ENCODE results near the gene YWHAE. TPM values are rescaled to one million over a fixed set of nuclear protein-coding genes. Genes with fewer than 3 reads are reported as not detected.

The YWHAE gene
- total RNA-seq, 2 experiments from 2014 or later, result 116 to 133 TPM

DNA sequence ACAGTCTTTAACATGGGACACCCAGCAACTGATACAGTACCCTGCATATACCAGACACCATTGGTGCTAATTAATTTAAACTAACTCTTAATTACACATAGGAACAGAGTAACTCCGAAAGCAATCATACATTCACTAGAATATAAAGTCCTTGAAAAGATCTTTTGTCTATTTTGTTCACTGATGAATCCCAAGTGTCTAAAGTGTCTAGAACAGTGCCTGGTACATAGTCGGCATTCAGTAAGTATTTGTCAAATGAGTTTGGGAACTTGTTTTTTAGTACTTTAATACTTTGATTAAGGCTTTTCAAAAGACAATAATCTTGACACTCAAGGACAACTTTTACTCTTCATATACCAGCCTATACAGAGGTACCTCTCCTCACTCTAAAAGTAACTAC is 13.8 kb downstream of the YWHAE start:
- H3K27me3 Mint-ChIP-seq, result no peaks in the 10 kb centered on the region
- POLR2A ChIA-PET, result interaction anchor here (2.4 to 3.0 kb wide), 2 partner anchors 10 to 13 kb away, joined by 9 to 10 read pairs; partner anchors contain the start of gene YWHAE
- peaks cover 21% of the 10 kb centered on the region for H3K36me3 Mint-ChIP-seq (ENCODE audit: low read depth)
- H3K36me3 ChIP-seq (ENCODE audit: insufficient read depth, low read length), result peaks cover 11% of the 10 kb centered on the region
- peaks cover 57% of the 10 kb centered on the region for H3K4me1 Mint-ChIP-seq (ENCODE audit: low read depth)
- H3K4me1 ChIP-seq (ENCODE audit: insufficient read depth, low read length), result peaks cover 81% of the 10 kb centered on the region
- no peak overlapping the region for H3K27ac ChIP-seq (ENCODE audit: low read depth in 1 of 2, low read length in 2 of 2)
- no peaks in the 10 kb centered on the region for H3K9me3 Mint-ChIP-seq
- CTCF ChIA-PET, result interaction anchor here (0.9 to 1.6 kb wide), 3 partner anchors 10 to 53 kb away, joined by 3 to 6 read pairs (median 3); no protein-coding TSS in a partner anchor
- peak overlapping the region; percentile 27 for H3K27ac Mint-ChIP-seq
- no peak for DNase-seq
- no peak overlapping the region for H3K4me3 ChIP-seq (ENCODE audit: low read length)
- H3K9me3 ChIP-seq (ENCODE audit: control insufficient read depth in 1 of 2, insufficient read depth in 1 of 2, low read length in 2 of 2), result no peaks in the 10 kb centered on the region
- no peak overlapping the region for H3K4me3 Mint-ChIP-seq
- TF ChIP-seq, protein P1, sequence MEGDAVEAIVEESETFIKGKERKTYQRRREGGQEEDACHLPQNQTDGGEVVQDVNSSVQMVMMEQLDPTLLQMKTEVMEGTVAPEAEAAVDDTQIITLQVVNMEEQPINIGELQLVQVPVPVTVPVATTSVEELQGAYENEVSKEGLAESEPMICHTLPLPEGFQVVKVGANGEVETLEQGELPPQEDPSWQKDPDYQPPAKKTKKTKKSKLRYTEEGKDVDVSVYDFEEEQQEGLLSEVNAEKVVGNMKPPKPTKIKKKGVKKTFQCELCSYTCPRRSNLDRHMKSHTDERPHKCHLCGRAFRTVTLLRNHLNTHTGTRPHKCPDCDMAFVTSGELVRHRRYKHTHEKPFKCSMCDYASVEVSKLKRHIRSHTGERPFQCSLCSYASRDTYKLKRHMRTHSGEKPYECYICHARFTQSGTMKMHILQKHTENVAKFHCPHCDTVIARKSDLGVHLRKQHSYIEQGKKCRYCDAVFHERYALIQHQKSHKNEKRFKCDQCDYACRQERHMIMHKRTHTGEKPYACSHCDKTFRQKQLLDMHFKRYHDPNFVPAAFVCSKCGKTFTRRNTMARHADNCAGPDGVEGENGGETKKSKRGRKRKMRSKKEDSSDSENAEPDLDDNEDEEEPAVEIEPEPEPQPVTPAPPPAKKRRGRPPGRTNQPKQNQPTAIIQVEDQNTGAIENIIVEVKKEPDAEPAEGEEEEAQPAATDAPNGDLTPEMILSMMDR (IDR thresholded peaks at IDR 0.05), result no peak
- ATAC-seq (ENCODE audit: poor library complexity), result peak; percentile 48
- no peaks in the 10 kb centered on the region for H3K27me3 ChIP-seq (ENCODE audit: control insufficient read depth in 1 of 2, insufficient read depth in 2 of 2, low read length in 2 of 2)
- intact Hi-C loops (cut with DNase I, micrococcal nuclease), result no loop called here

DNA sequence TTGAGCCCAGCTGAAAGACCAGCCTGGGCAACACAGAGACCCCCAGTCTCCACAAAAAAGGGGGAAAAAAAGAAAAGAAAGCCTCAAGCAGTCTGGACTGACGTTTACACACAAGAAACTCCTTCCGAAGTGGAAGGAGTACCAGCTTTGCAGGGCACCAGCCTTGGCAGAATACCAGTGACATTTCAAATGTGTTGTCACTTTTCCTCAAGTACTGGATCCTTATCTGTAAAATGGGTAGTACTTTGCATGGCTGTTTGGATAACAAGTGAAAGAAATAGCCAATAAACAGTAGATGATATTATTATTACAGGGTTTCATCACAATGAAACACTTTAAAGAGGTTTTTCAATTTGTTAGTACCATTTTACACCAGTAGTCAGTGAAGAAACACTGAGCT is 14.2 kb downstream of the YWHAE start:
- H3K27ac Mint-ChIP-seq, result peak overlapping the region; percentile 53
- Histone ChIP-seq H3K27me3 (ENCODE audit: control insufficient read depth in 1 of 2, insufficient read depth in 2 of 2, low read length in 2 of 2) (no peaks in the 10 kb centered on the region), H3K36me3 (ENCODE audit: insufficient read depth, low read length) (peaks cover 11% of the 10 kb centered on the region), H3K9me3 (ENCODE audit: control insufficient read depth in 1 of 2, insufficient read depth in 1 of 2, low read length in 2 of 2) (no peaks in the 10 kb centered on the region), H3K4me3 (ENCODE audit: low read length) (no peak overlapping the region), H3K4me1 (ENCODE audit: insufficient read depth, low read length) (peaks cover 81% of the 10 kb centered on the region), H3K27ac (ENCODE audit: low read depth in 1 of 2, low read length in 2 of 2) (peak overlapping the region in 1 of 2 donors; percentile 3)
- DNase-seq (no peak), ATAC-seq (ENCODE audit: poor library complexity) (peak; percentile 18)
- H3K9me3 Mint-ChIP-seq, result no peaks in the 10 kb centered on the region
- POLR2A ChIA-PET, result interaction anchor here (2.4 to 3.0 kb wide), 2 partner anchors 11 to 14 kb away, joined by 9 to 10 read pairs; partner anchors contain the start of gene YWHAE
- H3K4me1 Mint-ChIP-seq (ENCODE audit: low read depth), result peaks cover 55% of the 10 kb centered on the region
- no peaks in the 10 kb centered on the region for H3K27me3 Mint-ChIP-seq
- intact Hi-C loops (cut with DNase I, micrococcal nuclease), result no loop called here
- H3K4me3 Mint-ChIP-seq, result no peak overlapping the region
- CTCF ChIA-PET, result interaction anchor here (0.9 to 1.6 kb wide), 2 partner anchors 10 to 21 kb away, joined by 3 to 6 read pairs; no protein-coding TSS in a partner anchor
- TF ChIP-seq, protein P1 (IDR thresholded peaks at IDR 0.05), result no peak
- peaks cover 21% of the 10 kb centered on the region for H3K36me3 Mint-ChIP-seq (ENCODE audit: low read depth)

DNA sequence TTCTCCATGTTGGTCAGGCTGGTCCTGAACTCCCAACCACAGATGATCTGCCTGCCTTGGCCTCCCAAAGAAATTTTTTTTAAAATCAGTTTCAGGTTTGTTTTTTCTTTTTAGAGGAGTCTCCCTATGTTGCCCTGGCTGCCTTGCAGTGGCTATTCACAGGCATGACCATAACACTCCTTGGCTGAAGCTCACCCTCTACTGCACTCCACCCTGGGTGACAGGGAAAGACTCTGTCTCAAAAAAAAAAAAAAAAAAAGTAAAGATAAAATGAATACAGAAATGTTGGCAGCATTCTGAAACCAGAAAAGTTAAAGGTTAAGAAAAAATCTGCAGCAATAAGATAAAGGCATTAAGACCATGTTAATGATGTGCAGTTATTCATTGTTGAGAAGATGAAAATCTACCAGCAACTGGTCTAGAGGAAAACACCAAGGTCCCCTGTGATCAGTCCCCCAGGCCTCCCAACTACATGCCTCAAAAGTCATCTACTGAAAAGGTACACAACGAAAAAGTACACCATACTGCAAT is 15.1 kb downstream of the YWHAE start:
- CTCF ChIA-PET, result interaction anchor here (0.9 to 3.1 kb wide), 3 partner anchors 11 to 20 kb away, joined by 3 to 13 read pairs (median 6); no protein-coding TSS in a partner anchor
- Mint-ChIP-seq H3K27me3 (no peaks in the 10 kb centered on the region), H3K36me3 (ENCODE audit: low read depth) (peaks cover 17% of the 10 kb centered on the region), H3K4me1 (ENCODE audit: low read depth) (peaks cover 56% of the 10 kb centered on the region), H3K4me3 (peak overlapping the region; percentile 48), H3K27ac (peak overlapping the region; percentile 53), H3K9me3 (no peaks in the 10 kb centered on the region)
- Histone ChIP-seq H3K27me3 (ENCODE audit: control insufficient read depth in 1 of 2, insufficient read depth in 2 of 2, low read length in 2 of 2) (no peaks in the 10 kb centered on the region), H3K4me1 (ENCODE audit: insufficient read depth, low read length) (peaks cover 86% of the 10 kb centered on the region), H3K9me3 (ENCODE audit: control insufficient read depth in 1 of 2, insufficient read depth in 1 of 2, low read length in 2 of 2) (no peaks in the 10 kb centered on the region), H3K4me3 (ENCODE audit: low read length) (no peak overlapping the region), H3K27ac (ENCODE audit: low read depth in 1 of 2, low read length in 2 of 2) (no peak overlapping the region), H3K36me3 (ENCODE audit: insufficient read depth, low read length) (peaks cover 11% of the 10 kb centered on the region)
- no peak for ATAC-seq (ENCODE audit: poor library complexity)
- no peak for DNase-seq
- POLR2A ChIA-PET, result interaction anchor here (2.4 to 3.0 kb wide), 2 partner anchors 11 to 15 kb away, joined by 9 to 10 read pairs; partner anchors contain the start of gene YWHAE
- intact Hi-C loops (cut with DNase I, micrococcal nuclease), result no loop called here
- TF ChIP-seq, protein P1 (IDR thresholded peaks at IDR 0.05), result no peak

All from CD4-positive, alpha-beta T cell (primary cell).